Measurements from ENCODE around the gene RCOR1.
"Not testable (repeated sequence)": the region's sequence is repeated elsewhere in the genome, so short reads cannot be mapped to it uniquely, and the experiment has no call there.

RCOR1 gene

GRCh38 chr14:102591944-102592762 is at the start of gene RCOR1:
TSS of gene RCOR1 (plus strand) at chr14:102592649. CDS start at chr14:102592887, 238 bp downstream.
- peak; percentile 95 for DNase-seq (ENCODE audit: low read depth)

GRCh38 chr14:102544046-102544746 is 48.3 kb upstream of the RCOR1 start:
- no peak for DNase-seq (ENCODE audit: low read depth)

- DNase-seq (ENCODE audit: low read depth) = no peak
Measured at GRCh38 chr14:102544747-102545460, 47.5 kb upstream of the RCOR1 start.

- peak; percentile 59 for DNase-seq (ENCODE audit: low read depth)
Measured at GRCh38 chr14:102545461-102546265, 46.8 kb upstream of the RCOR1 start.

GRCh38 chr14:102548616-102549240 is 43.7 kb upstream of the RCOR1 start:
- DNase-seq (ENCODE audit: low read depth) = no peak

- DNase-seq (ENCODE audit: low read depth) = not testable (repeated sequence)
Measured at GRCh38 chr14:102550927-102551401, 41.5 kb upstream of the RCOR1 start.

- DNase-seq (ENCODE audit: low read depth) = no peak
Measured at GRCh38 chr14:102551995-102552705, 40.3 kb upstream of the RCOR1 start.

- DNase-seq (ENCODE audit: low read depth) = no peak
Measured at GRCh38 chr14:102554821-102555819, 37.3 kb upstream of the RCOR1 start.

- no peak for DNase-seq (ENCODE audit: low read depth)
Measured at GRCh38 chr14:102556098-102556677, 36.3 kb upstream of the RCOR1 start.

GRCh38 chr14:102557434-102558226 is 34.8 kb upstream of the RCOR1 start:
- no peak for DNase-seq (ENCODE audit: low read depth)

- no peak for DNase-seq (ENCODE audit: low read depth)
Measured at GRCh38 chr14:102558556-102558955, 33.9 kb upstream of the RCOR1 start.

- no peak for DNase-seq (ENCODE audit: low read depth)
Measured at GRCh38 chr14:102560458-102561261, 31.8 kb upstream of the RCOR1 start.

GRCh38 chr14:102565331-102565887 is 27.0 kb upstream of the RCOR1 start:
- DNase-seq (ENCODE audit: low read depth) = no peak

GRCh38 chr14:102565959-102566358 is 26.5 kb upstream of the RCOR1 start:
- DNase-seq (ENCODE audit: low read depth) = no peak

GRCh38 chr14:102568115-102568614 is 24.3 kb upstream of the RCOR1 start:
- no peak for DNase-seq (ENCODE audit: low read depth)

GRCh38 chr14:102570334-102570995 is 22.0 kb upstream of the RCOR1 start:
- DNase-seq (ENCODE audit: low read depth) = no peak

Measured in GM04504 (cell line).